NCI-H2081 (cell line): ENCODE data around the gene CPNE2.
A peak's percentile ranks its signal among the peaks of the same experiment; 100 is the strongest.

Experiments
- DNase-seq, 2 experiments: peaks; one replicate each; lab custom pipeline; 2025; lab: John Stamatoyannopoulos, UW

CPNE2 gene

GRCh38 chr16:57123974-57124674 is 31.7 kb downstream of the CPNE2 start:
- no peak for DNase-seq

- no peak for DNase-seq
Observed at GRCh38 chr16:57125376-57125775, 33.0 kb downstream of the CPNE2 start.

GRCh38 chr16:57125969-57126368 is 33.6 kb downstream of the CPNE2 start:
- no peak for DNase-seq

GRCh38 chr16:57126411-57126810 is 34.0 kb downstream of the CPNE2 start:
- no peak for DNase-seq

GRCh38 chr16:57127037-57127763 is 34.8 kb downstream of the CPNE2 start:
- DNase-seq: no peak

- DNase-seq: no peak
Observed at GRCh38 chr16:57127836-57128235, 35.5 kb downstream of the CPNE2 start.

GRCh38 chr16:57128771-57129389 is 36.5 kb downstream of the CPNE2 start:
- DNase-seq: no peak

- DNase-seq: no peak
Observed at GRCh38 chr16:57130950-57131321, 38.6 kb downstream of the CPNE2 start.

GRCh38 chr16:57131351-57131970 is 39.1 kb downstream of the CPNE2 start:
- DNase-seq: no peak

GRCh38 chr16:57132470-57132869 is 40.1 kb downstream of the CPNE2 start:
- DNase-seq: no peak

GRCh38 chr16:57133031-57133430 is 40.6 kb downstream of the CPNE2 start:
- DNase-seq: no peak

GRCh38 chr16:57133886-57134285 is 41.5 kb downstream of the CPNE2 start:
- no peak for DNase-seq

- peak; percentile 45 to 83 for DNase-seq
Observed at GRCh38 chr16:57134982-57135381, 42.6 kb downstream of the CPNE2 start.

GRCh38 chr16:57137043-57137442 is 44.7 kb downstream of the CPNE2 start:
- no peak for DNase-seq

- no peak for DNase-seq
Observed at GRCh38 chr16:57137566-57138273, 45.3 kb downstream of the CPNE2 start.

- DNase-seq: no peak
Observed at GRCh38 chr16:57138281-57138935, 46.0 kb downstream of the CPNE2 start.

- no peak for DNase-seq
Observed at GRCh38 chr16:57140931-57141668, 48.7 kb downstream of the CPNE2 start.

- peak in 1 of 2 experiments; percentile 15 for DNase-seq
Observed at GRCh38 chr16:57141822-57142631, 49.6 kb downstream of the CPNE2 start.

- no peak for DNase-seq
Observed at GRCh38 chr16:57143149-57143921, 51.0 kb downstream of the CPNE2 start.
